Left ventricle myocardium inferior (tissue), 1 donor: ENCODE data around the gene SULT6B1. TPM values are rescaled to one million over a fixed set of nuclear protein-coding genes. Genes with fewer than 3 reads are reported as not detected.
A peak's percentile ranks its signal among the peaks of the same experiment; 100 is the strongest.

Source experiments
- DNase-seq: peaks from one replicate; pipeline ENCODE4 v3.0.0-alpha.2; 2020
- H3K27ac ChIP-seq: fragments of 200-600 bp; replicated peaks from 2 replicates; pipeline ENCODE4 v1.8.0; 2021
- H3K27me3 ChIP-seq: fragments of 200-600 bp; 2 replicates; pipeline ENCODE4 v1.8.0; 2021; ENCODE audit warnings: low read depth
- H3K36me3 ChIP-seq: fragments of 200-600 bp; 2 replicates; pipeline ENCODE4 v1.8.0; 2021
- H3K4me1 ChIP-seq: fragments of 200-600 bp; 2 replicates; pipeline ENCODE4 v1.8.0; 2021
- H3K4me3 ChIP-seq: fragments of 200-600 bp; 2 replicates; pipeline ENCODE4 v1.8.0; 2021; ENCODE audit warnings: mild to moderate bottlenecking, moderate library complexity
- H3K9me3 ChIP-seq: fragments of 200-600 bp; replicated peaks from 2 replicates; pipeline ENCODE4 v1.8.0; 2021
- intact Hi-C: fragments of 100-400 bp; cut with micrococcal nuclease; formaldehyde crosslinking; loops from one replicate; pipeline ENCODE4 v1.11.0; 2022
- total RNA-seq: library from RNA; stranded (reverse); fragmentation: NEBNext Ultra II Directional; extraction: Animal tissue kit (Norgen Biotek cat#: 25700); gene quantifications from one replicate; pipeline ENCODE4 v1.2.1, GENCODE V29; 2021
- TF ChIP-seq, protein P1 (sequence below): fragments of 200-600 bp; IDR thresholded peaks from 2 replicates; pipeline ENCODE4 v1.8.0; 2021; ENCODE audit warnings: antibody characterized with exemption, mild to moderate bottlenecking, borderline replicate concordance
- donor health status: DM: no; HTN: yes; CAD: no; lungs with severe emphysema.

Gene SULT6B1
- total RNA-seq, 1 donor from 2014 or later = not detected

DNA sequence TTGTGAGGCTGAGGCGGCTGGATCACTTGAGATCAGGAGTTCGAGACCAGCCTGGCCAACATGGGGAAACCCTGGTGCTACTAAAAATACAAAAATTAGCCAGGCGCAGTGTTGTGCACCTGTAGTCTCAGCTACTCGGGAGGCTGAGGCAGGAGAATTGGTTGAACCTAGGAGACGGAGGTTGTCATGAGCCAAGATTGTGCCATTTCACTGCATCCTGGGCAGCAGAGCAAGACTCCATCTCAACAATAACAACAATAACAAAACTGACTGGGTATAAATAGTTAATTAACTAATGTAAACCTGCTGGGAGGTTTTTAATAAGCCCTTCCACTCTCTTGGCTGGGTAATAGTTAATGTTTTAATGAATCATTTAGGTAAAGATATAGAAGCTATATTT is 7.8 kb downstream of the SULT6B1 start:
- intact Hi-C loops = no loop called here
- Histone ChIP-seq H3K36me3 (no peaks in the 10 kb centered on the region), H3K27ac (no peak overlapping the region), H3K9me3 (no peaks in the 10 kb centered on the region), H3K4me1 (no peaks in the 10 kb centered on the region), H3K27me3 (peaks cover 7% of the 10 kb centered on the region), H3K4me3 (no peak overlapping the region)
- DNase-seq = no peak
- TF ChIP-seq, protein P1, sequence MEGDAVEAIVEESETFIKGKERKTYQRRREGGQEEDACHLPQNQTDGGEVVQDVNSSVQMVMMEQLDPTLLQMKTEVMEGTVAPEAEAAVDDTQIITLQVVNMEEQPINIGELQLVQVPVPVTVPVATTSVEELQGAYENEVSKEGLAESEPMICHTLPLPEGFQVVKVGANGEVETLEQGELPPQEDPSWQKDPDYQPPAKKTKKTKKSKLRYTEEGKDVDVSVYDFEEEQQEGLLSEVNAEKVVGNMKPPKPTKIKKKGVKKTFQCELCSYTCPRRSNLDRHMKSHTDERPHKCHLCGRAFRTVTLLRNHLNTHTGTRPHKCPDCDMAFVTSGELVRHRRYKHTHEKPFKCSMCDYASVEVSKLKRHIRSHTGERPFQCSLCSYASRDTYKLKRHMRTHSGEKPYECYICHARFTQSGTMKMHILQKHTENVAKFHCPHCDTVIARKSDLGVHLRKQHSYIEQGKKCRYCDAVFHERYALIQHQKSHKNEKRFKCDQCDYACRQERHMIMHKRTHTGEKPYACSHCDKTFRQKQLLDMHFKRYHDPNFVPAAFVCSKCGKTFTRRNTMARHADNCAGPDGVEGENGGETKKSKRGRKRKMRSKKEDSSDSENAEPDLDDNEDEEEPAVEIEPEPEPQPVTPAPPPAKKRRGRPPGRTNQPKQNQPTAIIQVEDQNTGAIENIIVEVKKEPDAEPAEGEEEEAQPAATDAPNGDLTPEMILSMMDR = no peak

DNA sequence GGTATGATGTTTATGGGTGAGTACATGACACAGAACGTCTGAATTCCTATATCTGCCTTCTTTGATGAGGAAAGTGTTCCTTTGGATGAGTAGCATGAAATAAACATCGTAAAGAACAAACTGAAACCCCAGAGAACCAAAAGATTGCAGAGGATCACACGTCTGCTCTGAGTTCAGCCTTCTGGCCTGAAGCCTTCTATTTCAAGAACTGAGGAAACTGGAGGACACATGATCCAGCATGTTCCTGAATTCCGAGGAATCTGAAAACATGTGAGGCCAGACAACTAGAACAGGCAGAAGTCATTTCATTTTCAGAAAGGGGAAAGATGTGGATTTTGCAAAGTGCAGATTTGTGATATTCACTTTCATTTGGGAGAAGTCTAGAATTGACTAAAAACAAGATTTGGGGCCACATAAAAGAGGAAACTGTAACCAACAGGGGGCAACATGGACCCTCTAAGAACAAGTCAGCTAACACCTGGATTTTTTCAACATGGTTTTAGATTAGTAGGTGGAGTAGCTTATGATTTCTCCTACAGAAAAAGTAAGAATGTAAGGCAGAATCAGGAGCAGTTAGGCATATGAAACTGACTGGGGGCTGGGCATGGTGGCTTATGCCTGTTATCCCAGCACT is 8.3 kb downstream of the SULT6B1 start:
- Histone ChIP-seq H3K4me3 (no peak overlapping the region), H3K9me3 (no peaks in the 10 kb centered on the region), H3K36me3 (no peaks in the 10 kb centered on the region), H3K27ac (no peak overlapping the region), H3K4me1 (no peaks in the 10 kb centered on the region), H3K27me3 (peaks cover 7% of the 10 kb centered on the region)
- TF ChIP-seq, protein P1 = no peak
- intact Hi-C loops = no loop called here
- no peak for DNase-seq

DNA sequence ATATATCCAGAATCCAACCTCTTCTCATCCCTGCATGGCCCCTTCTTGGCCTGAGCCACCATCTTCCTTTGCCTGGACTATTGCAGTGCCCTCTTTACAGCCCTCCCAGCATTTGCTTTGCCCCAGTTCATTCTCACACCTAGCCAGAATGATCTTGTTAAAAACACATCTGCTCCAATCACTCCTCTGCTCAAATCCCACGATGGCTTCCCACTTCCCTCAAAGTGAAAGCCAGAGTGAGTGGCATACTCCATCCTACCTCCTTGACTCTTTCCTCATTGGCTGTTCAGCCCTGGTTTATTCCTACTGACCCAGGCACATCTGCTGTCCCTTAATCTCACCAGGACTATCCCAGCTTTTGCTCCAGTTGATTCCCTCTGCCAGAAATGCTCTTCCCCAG is 14.7 kb downstream of the SULT6B1 start:
- TF ChIP-seq, protein P1 = no peak
- Histone ChIP-seq H3K27me3 (no peaks in the 10 kb centered on the region), H3K27ac (no peak overlapping the region), H3K4me3 (no peak overlapping the region), H3K9me3 (no peaks in the 10 kb centered on the region), H3K36me3 (no peaks in the 10 kb centered on the region), H3K4me1 (no peaks in the 10 kb centered on the region)
- DNase-seq = no peak
- intact Hi-C loops = no loop called here

DNA sequence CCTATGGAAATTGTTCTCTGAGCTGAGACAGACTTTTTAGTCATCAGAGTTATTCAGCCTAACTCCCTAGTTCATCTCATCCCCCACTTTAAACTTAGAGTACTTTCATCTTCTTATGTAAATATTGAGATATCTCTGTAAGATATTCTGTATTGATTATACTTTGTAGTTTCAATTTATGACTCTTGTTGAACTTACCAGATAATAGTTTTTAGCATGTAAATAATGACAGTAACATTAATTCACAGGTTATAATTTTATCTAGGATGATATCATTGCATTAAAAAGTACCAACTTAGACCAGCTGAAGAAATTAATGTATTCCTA is 16.9 kb downstream of the SULT6B1 start:
- no peak overlapping the region for H3K4me3 ChIP-seq
- H3K27me3 ChIP-seq = no peaks in the 10 kb centered on the region
- peaks cover 3% of the 10 kb centered on the region for H3K4me1 ChIP-seq
- DNase-seq = no peak
- H3K9me3 ChIP-seq = no peaks in the 10 kb centered on the region
- no peak overlapping the region for H3K27ac ChIP-seq
- H3K36me3 ChIP-seq = no peaks in the 10 kb centered on the region
- TF ChIP-seq, protein P1 = no peak
- intact Hi-C loops = no loop called here

DNA sequence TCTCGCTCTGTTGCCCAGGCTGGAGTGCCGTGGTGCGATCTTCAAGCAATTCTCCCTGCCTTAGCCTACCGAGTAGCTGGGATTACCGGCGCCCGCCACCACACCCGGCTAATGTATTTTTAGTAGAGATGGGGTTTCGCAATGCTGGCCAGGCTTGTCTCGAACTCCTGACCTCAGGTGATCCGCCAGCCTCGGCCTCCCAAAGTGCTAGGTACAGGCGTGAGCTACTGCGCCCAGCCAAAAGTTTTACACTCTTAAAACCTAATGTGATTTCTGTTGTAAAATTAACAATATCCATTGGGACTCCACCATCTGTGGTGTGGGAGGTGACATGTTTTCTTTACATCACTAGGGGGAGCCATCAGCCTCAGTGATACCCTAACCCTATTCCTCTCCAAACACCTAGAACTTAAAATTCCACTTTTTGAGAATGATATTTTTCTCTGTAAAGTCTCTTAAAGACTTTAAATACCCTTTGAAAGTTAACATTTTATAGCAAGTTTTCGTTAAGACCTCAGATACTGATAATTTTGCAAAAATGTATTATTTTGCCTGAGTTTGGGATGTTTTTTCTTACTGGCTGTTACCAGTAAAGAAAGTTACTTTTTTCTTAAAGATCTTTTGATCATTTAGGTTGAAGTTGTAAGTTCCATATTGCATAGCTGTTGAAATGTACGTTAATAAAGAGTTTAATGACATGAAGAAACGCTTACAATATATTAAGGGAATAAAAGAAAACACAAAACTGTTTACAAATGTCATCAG is 20.1 kb downstream of the SULT6B1 start:
- Histone ChIP-seq H3K4me1 (peaks cover 3% of the 10 kb centered on the region), H3K4me3 (no peak overlapping the region), H3K9me3 (peaks cover 24% of the 10 kb centered on the region), H3K27ac (no peak overlapping the region), H3K27me3 (no peaks in the 10 kb centered on the region), H3K36me3 (no peaks in the 10 kb centered on the region)
- TF ChIP-seq, protein P1 = peak; percentile 75
- intact Hi-C loops = no loop called here
- DNase-seq = no peak
